Osteoblast (primary cell): ENCODE results near the gene GALR3. TPM values are rescaled to one million over a fixed set of nuclear protein-coding genes. Genes with fewer than 3 reads are reported as not detected.
A peak's percentile ranks its signal among the peaks of the same experiment; 100 is the strongest.

ENCODE experiments used
- DNase-seq: peaks from one replicate; pipeline ENCODE4 v3.0.0; 2011; ENCODE audit warnings: low spot score, mixed read lengths; ENCODE audit not compliant: insufficient read length; ENCODE audit errors: missing footprints
- H2AFZ ChIP-seq: 2 replicates; pipeline ENCODE4 v1.6.0; 2011; ENCODE audit warnings: mild to moderate bottlenecking, low read length
- H3K27ac ChIP-seq: 2 replicates; pipeline ENCODE4 v1.5.1; 2011; ENCODE audit warnings: mild to moderate bottlenecking, low read depth, low read length, moderate library complexity
- H3K27me3 ChIP-seq: 2 replicates; pipeline ENCODE4 v1.6.0; 2012; ENCODE audit warnings: mild to moderate bottlenecking, control low read depth, inconsistent platforms, low read length, moderate library complexity; ENCODE audit not compliant: insufficient read depth
- H3K36me3 ChIP-seq: 2 replicates; pipeline ENCODE4 v1.5.1; 2011; ENCODE audit warnings: mild to moderate bottlenecking, low read length, control low read depth, moderate library complexity; ENCODE audit not compliant: insufficient read depth
- H3K4me1 ChIP-seq: 2 replicates; pipeline ENCODE4 v1.5.1; 2011; ENCODE audit warnings: mild to moderate bottlenecking, low read length, control low read depth, moderate library complexity; ENCODE audit not compliant: insufficient read depth
- H3K4me2 ChIP-seq: 2 replicates; pipeline ENCODE4 v1.6.0; 2011; ENCODE audit warnings: mild to moderate bottlenecking, low read length; ENCODE audit not compliant: insufficient read depth
- H3K4me3 ChIP-seq: fragments of 200-600 bp; sonication (generic); 3 replicates; pipeline ENCODE4 v1.5.1; 2012; ENCODE audit warnings: mild to moderate bottlenecking, low read length, inconsistent platforms; ENCODE audit not compliant: insufficient read depth
- H3K79me2 ChIP-seq: 2 replicates; pipeline ENCODE4 v1.6.0; 2012; ENCODE audit warnings: mild to moderate bottlenecking, low read length, control low read depth, inconsistent platforms; ENCODE audit not compliant: insufficient read depth
- H3K9me3 ChIP-seq: 2 replicates; pipeline ENCODE4 v1.5.1; 2011; ENCODE audit warnings: low read depth, low read length, control low read depth
- H4K20me1 ChIP-seq: 2 replicates; pipeline ENCODE4 v1.6.0; 2012; ENCODE audit warnings: mild to moderate bottlenecking, low read length, control low read depth; ENCODE audit not compliant: insufficient read depth
- CTCF ChIP-seq: IDR thresholded peaks from 2 replicates; pipeline ENCODE4 v1.5.1; 2011; ENCODE audit warnings: mild to moderate bottlenecking, low read depth, low read length, moderate library complexity; ENCODE audit errors: extremely low read depth
- total RNA-seq: library from RNA; depleted of rRNA; stranded (reverse); fragments of >200 nt; gene quantifications from 2 replicates; pipeline ENCODE4 v1.2.3, GENCODE V29; 2012

Gene GALR3
- total RNA-seq, 1 donor, result not detected

GRCh38 chr22:37809672-37810333, 13.4 kb upstream of the GALR3 start:
- H3K27ac ChIP-seq, result no peak overlapping the region
- H2AFZ ChIP-seq, result no peak overlapping the region
- peaks cover 2% of the 10 kb centered on the region for H4K20me1 ChIP-seq
- no peaks in the 10 kb centered on the region for H3K27me3 ChIP-seq
- peaks cover 13% of the 10 kb centered on the region for H3K79me2 ChIP-seq
- H3K4me1 ChIP-seq, result peaks cover 25% of the 10 kb centered on the region
- no peaks in the 10 kb centered on the region for H3K9me3 ChIP-seq
- no peak overlapping the region for H3K4me3 ChIP-seq
- DNase-seq, result peak; percentile 47
- H3K36me3 ChIP-seq, result no peaks in the 10 kb centered on the region
- no peak overlapping the region for H3K4me2 ChIP-seq
- no peak for TF ChIP-seq CTCF

- Histone ChIP-seq H3K27ac (no peak overlapping the region), H3K27me3 (no peaks in the 10 kb centered on the region), H3K36me3 (no peaks in the 10 kb centered on the region), H3K4me1 (peaks cover 10% of the 10 kb centered on the region), H3K79me2 (peaks cover 3% of the 10 kb centered on the region), H4K20me1 (peaks cover 2% of the 10 kb centered on the region), H3K4me2 (no peak overlapping the region), H2AFZ (no peak overlapping the region), H3K4me3 (no peak overlapping the region), H3K9me3 (no peaks in the 10 kb centered on the region)
- no peak for TF ChIP-seq CTCF
- DNase-seq, result no peak
These were observed 11.3 kb upstream of the GALR3 start for GRCh38 chr22:37811867-37812266.

- no peaks in the 10 kb centered on the region for H4K20me1 ChIP-seq
- H2AFZ ChIP-seq, result no peak overlapping the region
- H3K4me1 ChIP-seq, result peaks cover 4% of the 10 kb centered on the region
- H3K27ac ChIP-seq, result no peak overlapping the region
- H3K27me3 ChIP-seq, result no peaks in the 10 kb centered on the region
- TF ChIP-seq CTCF, result no peak
- no peaks in the 10 kb centered on the region for H3K79me2 ChIP-seq
- DNase-seq, result peak; percentile 37
- no peaks in the 10 kb centered on the region for H3K9me3 ChIP-seq
- no peak overlapping the region for H3K4me2 ChIP-seq
- no peak overlapping the region for H3K4me3 ChIP-seq
- no peaks in the 10 kb centered on the region for H3K36me3 ChIP-seq
These were observed 10.1 kb upstream of the GALR3 start for GRCh38 chr22:37812869-37813678.

- H3K27me3 ChIP-seq, result peaks cover 11% of the 10 kb centered on the region
- DNase-seq, result peak; percentile 51
- H3K79me2 ChIP-seq, result no peaks in the 10 kb centered on the region
- TF ChIP-seq CTCF, result no peak
- no peaks in the 10 kb centered on the region for H3K36me3 ChIP-seq
- no peaks in the 10 kb centered on the region for H4K20me1 ChIP-seq
- H2AFZ ChIP-seq, result no peak overlapping the region
- no peak overlapping the region for H3K27ac ChIP-seq
- no peaks in the 10 kb centered on the region for H3K9me3 ChIP-seq
- H3K4me3 ChIP-seq, result no peak overlapping the region
- H3K4me1 ChIP-seq, result peaks cover 9% of the 10 kb centered on the region
- no peak overlapping the region for H3K4me2 ChIP-seq
These were observed 7.6 kb upstream of the GALR3 start for GRCh38 chr22:37815593-37815992.
